ENCODE measurements around the gene ZNF511. TPM values are rescaled to one million over a fixed set of nuclear protein-coding genes. Genes with fewer than 3 reads are reported as not detected.

ZNF511 gene
- total and polyA plus RNA-seq, 9 of the 15 experiments (the other 6 are each of a cell fraction or from before 2014, with no cell fraction given), result 0.61 to 69.3 (median 40.1) TPM

GRCh38 chr10:133332936-133333699 lies 24.4 kb downstream of the ZNF511 start:
- no peak for FAIRE-seq
- POLR2A ChIA-PET, result no interaction called here
- no peaks in the 10 kb centered on the region for H3K9me1 ChIP-seq (ENCODE audit: control insufficient read depth, insufficient read depth, low read length)
- WGBS (ENCODE audit: insufficient coverage, low coverage, missing lambda C conversion rate), result 13% methylated on average over 8 of the region's 30 CpGs
- H3K4me1 ChIP-seq (replicated peaks in 1 of 2; ENCODE audit: control insufficient read depth in 2 of 2, insufficient read depth in 2 of 2, low read length in 2 of 2), result peaks cover 0 to 37% of the 10 kb centered on the region in 2 experiments; a peak in 2 of 5 replicates
- in situ Hi-C loops (cut with MboI), result loop anchor here (5.0 kb wide), 1 partner anchor 164 kb away; no protein-coding TSS in a partner anchor
- CTCF ChIA-PET (ENCODE audit: low intra/inter-chr PET ratio), result interaction anchor here (0.6 kb wide), 1 partner anchor 116 kb away, joined by 4 read pairs; no protein-coding TSS in a partner anchor
- no peak for DNase-seq (ENCODE audit: extremely low read depth in 1 of 4, low spot score in 3 of 4)
- BruUV-seq (replicated peaks), result no TSS peak
- H4K20me1 ChIP-seq (replicated peaks; ENCODE audit: control insufficient read depth, insufficient read depth, low read length), result no peaks in the 10 kb centered on the region
- no peak overlapping the region for H3K4me2 ChIP-seq (ENCODE audit: insufficient read depth, low read length)
- ATAC-seq, result no peak
- H3K4me3 ChIP-seq, result no peak overlapping the region
- no peak overlapping the region for H3K9ac ChIP-seq (ENCODE audit: insufficient read depth in 1 of 2, low read depth in 2 of 2, low read length in 2 of 2)
- peaks cover 8 to 12% of the 10 kb centered on the region in 2 experiments; a peak in 4 of 5 replicates for H3K27me3 ChIP-seq (ENCODE audit: control insufficient read depth in 2 of 2, insufficient read depth in 2 of 2, low read length in 2 of 2)
- H3K27ac ChIP-seq (ENCODE audit: extremely low read depth, low read depth, low read length), result no peak overlapping the region
- intact Hi-C loops (cut with micrococcal nuclease), result no loop called here
- no peaks in the 10 kb centered on the region for H3K9me3 ChIP-seq (replicated peaks; ENCODE audit: control insufficient read depth, insufficient read depth, low read depth, low read length)
- no peak for TF ChIP-seq SMARCE1 (IDR thresholded peaks at IDR 0.05)
- TF ChIP-seq SAFB (IDR thresholded peaks at IDR 0.05; ENCODE audit: borderline replicate concordance, low read depth, low read length), result no peak
- TF ChIP-seq MED1 (CRISPR knock-in tag; IDR thresholded peaks at IDR 0.05; ENCODE audit: borderline replicate concordance), result no peak
- no peak for TF ChIP-seq KAT2B (IDR thresholded peaks at IDR 0.05; ENCODE audit: low read depth, low read length)
- no peaks in the 10 kb centered on the region for H3K36me3 ChIP-seq (ENCODE audit: control insufficient read depth, insufficient read depth, low read length)
- no peaks in the 10 kb centered on the region for H3K79me2 ChIP-seq (ENCODE audit: control insufficient read depth, insufficient read depth, low read length)
- H2AFZ ChIP-seq (ENCODE audit: low read depth, low read length), result no peak overlapping the region

Data from K562 (cell line).